H1 (cell line): ENCODE data around the gene MANF.

Experiments used
- EP300 ChIP-seq, 2 experiments: IDR thresholded peaks; 1 replicate in 1 of 2; 2 replicates in 1 of 2; pipeline ENCODE4 v1.6.1; 2011 to 2012; ENCODE audit warnings: low read depth in 2 of 2, low read length in 2 of 2, mild to moderate bottlenecking in 2 of 2, borderline replicate concordance in 1 of 2, inconsistent platforms in 1 of 2, moderate library complexity in 1 of 2
- JUN ChIP-seq: IDR thresholded peaks from 2 replicates; pipeline ENCODE4 v1.6.1; 2011; ENCODE audit warnings: low read depth, mild to moderate bottlenecking, improper control_type of control experiment, low read length
- RXRA ChIP-seq: IDR thresholded peaks from 2 replicates; pipeline ENCODE4 v1.6.1; 2011; ENCODE audit warnings: low read depth, mild to moderate bottlenecking, low read length, moderate library complexity; ENCODE audit not compliant: insufficient read depth
- SAP30 ChIP-seq: fragments of 300-600 bp; sonication (generic); IDR thresholded peaks from 2 replicates; pipeline ENCODE4 v1.7.1; 2012; ENCODE audit warnings: low read length, moderate library complexity, mild to moderate bottlenecking, inconsistent platforms; ENCODE audit not compliant: insufficient read depth, insufficient replicate concordance
- ZNF274 ChIP-seq: IDR thresholded peaks from 2 replicates; pipeline ENCODE4 v1.7.0; 2012; ENCODE audit warnings: low read length, borderline replicate concordance; ENCODE audit errors: extremely low read depth
- TF ChIP-seq, protein P1 (sequence below), 3 experiments: IDR thresholded peaks; 1 replicate in 2 of 3; 2 replicates in 1 of 3; pipeline versions ENCODE4 v1.5.1 to v1.6.1; 2011; ENCODE audit warnings: low read length in 3 of 3, mild to moderate bottlenecking in 3 of 3, inconsistent platforms in 2 of 3, low read depth in 1 of 3, moderate library complexity in 1 of 3; ENCODE audit not compliant: insufficient read depth in 1 of 3; ENCODE audit errors: control extremely low read depth in 1 of 3

- TF ChIP-seq RXRA (no peak), SAP30 (no peak), JUN (no peak), ZNF274 (no peak), EP300 (IDR thresholded peaks at IDR 0.05; ENCODE audit: borderline replicate concordance in 1 of 2, low read depth in 2 of 2, low read length in 2 of 2) (no peak)
- TF ChIP-seq, protein P1, sequence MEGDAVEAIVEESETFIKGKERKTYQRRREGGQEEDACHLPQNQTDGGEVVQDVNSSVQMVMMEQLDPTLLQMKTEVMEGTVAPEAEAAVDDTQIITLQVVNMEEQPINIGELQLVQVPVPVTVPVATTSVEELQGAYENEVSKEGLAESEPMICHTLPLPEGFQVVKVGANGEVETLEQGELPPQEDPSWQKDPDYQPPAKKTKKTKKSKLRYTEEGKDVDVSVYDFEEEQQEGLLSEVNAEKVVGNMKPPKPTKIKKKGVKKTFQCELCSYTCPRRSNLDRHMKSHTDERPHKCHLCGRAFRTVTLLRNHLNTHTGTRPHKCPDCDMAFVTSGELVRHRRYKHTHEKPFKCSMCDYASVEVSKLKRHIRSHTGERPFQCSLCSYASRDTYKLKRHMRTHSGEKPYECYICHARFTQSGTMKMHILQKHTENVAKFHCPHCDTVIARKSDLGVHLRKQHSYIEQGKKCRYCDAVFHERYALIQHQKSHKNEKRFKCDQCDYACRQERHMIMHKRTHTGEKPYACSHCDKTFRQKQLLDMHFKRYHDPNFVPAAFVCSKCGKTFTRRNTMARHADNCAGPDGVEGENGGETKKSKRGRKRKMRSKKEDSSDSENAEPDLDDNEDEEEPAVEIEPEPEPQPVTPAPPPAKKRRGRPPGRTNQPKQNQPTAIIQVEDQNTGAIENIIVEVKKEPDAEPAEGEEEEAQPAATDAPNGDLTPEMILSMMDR (IDR thresholded peaks at IDR 0.05; ENCODE audit: control extremely low read depth in 1 of 3, insufficient read depth in 1 of 3, low read depth in 1 of 3, low read length in 3 of 3) = no peak
These were observed 41.0 kb upstream of the MANF start for GRCh38 chr3:51343918-51344687.
